B cell (primary cell): ENCODE measurements around the gene KCNK13.

Experiments
- CTCF ChIP-seq: fragments of 200-600 bp; IDR thresholded peaks from one replicate; pipeline ENCODE4 v1.8.0; 2022; ENCODE audit warnings: antibody characterized with exemption, mild to moderate bottlenecking
- EZH2 ChIP-seq: IDR thresholded peaks from 2 replicates; pipeline ENCODE4 v1.6.1; 2012; ENCODE audit warnings: borderline replicate concordance, low read depth, mild to moderate bottlenecking, moderate library complexity, low read length; ENCODE audit not compliant: insufficient read depth, poor library complexity, severe bottlenecking

GRCh38 chr14:90060965-90061684 is 669 bp upstream of the KCNK13 start:
- TF ChIP-seq CTCF (no peak), EZH2 (no peak)
